ENCODE results near the gene JADE3. TPM values are rescaled to one million over a fixed set of nuclear protein-coding genes. Genes with fewer than 3 reads are reported as not detected.

JADE3 gene
- total RNA-seq, 1 experiment from 2014 or later, result 20.2 TPM

GRCh38 chrX:46920235-46920634 lies 8.0 kb downstream of the JADE3 start:
- H3K27me3 ChIP-seq (ENCODE audit: insufficient read depth, low read length), result no peaks in the 10 kb centered on the region
- H3K14ac ChIP-seq (ENCODE audit: insufficient read depth, low read length), result no peak overlapping the region
- no peak overlapping the region for H2BK12ac ChIP-seq (ENCODE audit: insufficient read length, low read depth, low read length)
- TF ChIP-seq CTCF (conservative IDR thresholded peaks at IDR 0.05), result no peak
- no peak overlapping the region for H2BK5ac ChIP-seq (ENCODE audit: insufficient read length, low read length)
- Mint-ChIP-seq H3K36me3 (ENCODE audit: insufficient read depth in 1 of 3, low read depth in 3 of 3) (peaks cover 17 to 26% (median 20%) of the 10 kb centered on the region in 3 experiments), H3K4me3 (no peak overlapping the region), H3K9me3 (peaks cover 68 to 85% of the 10 kb centered on the region in 2 experiments), H3K4me1 (peaks cover 18 to 31% of the 10 kb centered on the region in 2 experiments; a peak in 3 of 4 replicates), H3K27me3 (ENCODE audit: low read depth) (no peaks in the 10 kb centered on the region), H3K27ac (no peak overlapping the region)
- peaks cover 2% of the 10 kb centered on the region; the same call in 1 of the 2 replicates for H3K4me1 ChIP-seq (ENCODE audit: insufficient read depth, low read length)
- H4K5ac ChIP-seq (ENCODE audit: insufficient read length, low read depth, low read length), result no peak overlapping the region
- no peak overlapping the region for H2AFZ ChIP-seq (ENCODE audit: low read length)
- no peak overlapping the region for H4K8ac ChIP-seq (replicated peaks; ENCODE audit: insufficient read length, low read depth, low read length)
- no peaks in the 10 kb centered on the region for H4K20me1 ChIP-seq (ENCODE audit: control insufficient read depth, insufficient read depth, insufficient read length)
- H2AK5ac ChIP-seq (ENCODE audit: insufficient read length, low read length), result no peak overlapping the region
- no peak overlapping the region for H3K23ac ChIP-seq (ENCODE audit: insufficient read length, low read depth, low read length)
- H3K4me2 ChIP-seq (ENCODE audit: insufficient read depth, insufficient read length, low read length), result no peak overlapping the region
- no peak overlapping the region for H3K56ac ChIP-seq (ENCODE audit: insufficient read length, low read depth, low read length)
- no peak for DNase-seq
- no peak overlapping the region for H2BK120ac ChIP-seq (ENCODE audit: low read depth, low read length, poor library complexity, severe bottlenecking)
- H3K9ac ChIP-seq (ENCODE audit: extremely low read depth, insufficient read length, low read length), result no peak overlapping the region
- no peak overlapping the region for H3T11ph ChIP-seq (ENCODE audit: low read length)
- H2BK20ac ChIP-seq (ENCODE audit: low read depth, low read length, poor library complexity, severe bottlenecking), result no peak overlapping the region
- peaks cover 6% of the 10 kb centered on the region; the same call in 1 of the 2 replicates for H3K79me2 ChIP-seq (ENCODE audit: insufficient read depth, low read length)
- H3K27ac ChIP-seq (ENCODE audit: insufficient read length, low read depth, low read length), result no peak overlapping the region
- H3K79me1 ChIP-seq (ENCODE audit: insufficient read depth, low read depth, low read length, poor library complexity, severe bottlenecking), result peaks cover 4% of the 10 kb centered on the region
- H3K18ac ChIP-seq (ENCODE audit: insufficient read length, low read depth, low read length), result no peak overlapping the region
- no peak overlapping the region for H4K91ac ChIP-seq (ENCODE audit: insufficient read length, low read depth, low read length)
- H3K9me3 ChIP-seq (ENCODE audit: control insufficient read depth, low read depth, low read length), result peaks cover 18% of the 10 kb centered on the region
- no peak overlapping the region for H3K4ac ChIP-seq (ENCODE audit: low read depth, low read length)
- H2BK15ac ChIP-seq (ENCODE audit: low read depth, low read length), result no peak overlapping the region
- no peaks in the 10 kb centered on the region for H3K23me2 ChIP-seq (ENCODE audit: insufficient read length, low read depth, low read length, poor library complexity, severe bottlenecking)
- no CpG with 5 or more reads among the region's 4 CpGs for WGBS (ENCODE audit: extremely low coverage, insufficient read length, low lambda C conversion rate)

Data from H9 (cell line).